Cardiac fibroblast (primary cell): ENCODE data around the gene TEX13C.
"Not testable (repeated sequence)": the region's sequence is repeated elsewhere in the genome, so short reads cannot be mapped to it uniquely, and the experiment has no call there.

Source experiments
- DNase-seq, 2 donors: peaks; one replicate each; pipeline versions ENCODE4 v3.0.0 to v3.0.0-alpha.2; 2010; ENCODE audit warnings: low read depth in 2 of 2
- H3K4me3 ChIP-seq, 2 donors: replicated peaks in 1 of 2; 1 replicate in 1 of 2; 2 replicates in 1 of 2; pipeline ENCODE4 v1.5.1; 2011; ENCODE audit warnings: low read depth in 2 of 2, low read length in 2 of 2, mild to moderate bottlenecking in 2 of 2, moderate library complexity in 1 of 2
- TF ChIP-seq, protein P1 (sequence below): IDR thresholded peaks from one replicate; pipeline ENCODE4 v1.5.1; 2011; ENCODE audit warnings: low read depth, mild to moderate bottlenecking, low read length, inconsistent platforms

TEX13C gene

GRCh38 chrX:125293850-125294780, 25.6 kb upstream of the TEX13C start:
- DNase-seq: no peak
- TF ChIP-seq, protein P1, sequence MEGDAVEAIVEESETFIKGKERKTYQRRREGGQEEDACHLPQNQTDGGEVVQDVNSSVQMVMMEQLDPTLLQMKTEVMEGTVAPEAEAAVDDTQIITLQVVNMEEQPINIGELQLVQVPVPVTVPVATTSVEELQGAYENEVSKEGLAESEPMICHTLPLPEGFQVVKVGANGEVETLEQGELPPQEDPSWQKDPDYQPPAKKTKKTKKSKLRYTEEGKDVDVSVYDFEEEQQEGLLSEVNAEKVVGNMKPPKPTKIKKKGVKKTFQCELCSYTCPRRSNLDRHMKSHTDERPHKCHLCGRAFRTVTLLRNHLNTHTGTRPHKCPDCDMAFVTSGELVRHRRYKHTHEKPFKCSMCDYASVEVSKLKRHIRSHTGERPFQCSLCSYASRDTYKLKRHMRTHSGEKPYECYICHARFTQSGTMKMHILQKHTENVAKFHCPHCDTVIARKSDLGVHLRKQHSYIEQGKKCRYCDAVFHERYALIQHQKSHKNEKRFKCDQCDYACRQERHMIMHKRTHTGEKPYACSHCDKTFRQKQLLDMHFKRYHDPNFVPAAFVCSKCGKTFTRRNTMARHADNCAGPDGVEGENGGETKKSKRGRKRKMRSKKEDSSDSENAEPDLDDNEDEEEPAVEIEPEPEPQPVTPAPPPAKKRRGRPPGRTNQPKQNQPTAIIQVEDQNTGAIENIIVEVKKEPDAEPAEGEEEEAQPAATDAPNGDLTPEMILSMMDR: no peak
- no peak overlapping the region for H3K4me3 ChIP-seq

DNA sequence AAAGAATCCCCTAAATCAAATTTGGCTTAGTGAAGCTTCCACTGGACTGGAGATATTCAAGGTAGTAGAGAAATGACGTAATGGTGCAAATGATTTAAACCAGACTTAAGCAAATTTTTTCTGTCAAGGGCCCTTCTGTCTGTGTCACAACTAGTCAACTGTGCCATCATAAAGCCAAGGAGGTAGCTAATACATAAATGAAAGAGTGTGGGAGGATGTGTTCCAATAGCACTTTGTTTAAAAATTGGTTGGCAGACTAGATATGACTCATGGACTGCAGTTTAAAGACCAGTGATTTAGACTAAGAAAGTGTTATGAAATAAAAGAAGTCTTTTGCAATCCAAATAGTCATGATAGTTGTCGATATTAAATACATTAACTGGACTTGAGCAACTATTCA, 24.3 kb upstream of the TEX13C start:
- TF ChIP-seq, protein P1: no peak
- DNase-seq: peak in 1 of 2 donors; percentile 0
- H3K4me3 ChIP-seq: no peak overlapping the region

GRCh38 chrX:125298871-125299270, 20.8 kb upstream of the TEX13C start:
- TF ChIP-seq, protein P1: no peak

GRCh38 chrX:125306335-125306866, 13.3 kb upstream of the TEX13C start:
- H3K4me3 ChIP-seq: no peak overlapping the region
- no peak for DNase-seq
- TF ChIP-seq, protein P1: no peak

More at GRCh38 chrX:125298871-125299270, 20.8 kb upstream of the TEX13C start:
- DNase-seq: no peak
- H3K4me3 ChIP-seq: no peak overlapping the region

- DNase-seq: no peak
- no peak overlapping the region for H3K4me3 ChIP-seq
- TF ChIP-seq, protein P1: no peak
These were observed 11.0 kb upstream of the TEX13C start for GRCh38 chrX:125308653-125309052.

GRCh38 chrX:125319166-125319565, 505 bp upstream of the TEX13C start:
- not testable (repeated sequence) for DNase-seq, H3K4me3 ChIP-seq

- DNase-seq: no peak
- no peak overlapping the region for H3K4me3 ChIP-seq
- TF ChIP-seq, protein P1: no peak
These were observed 2.8 kb downstream of the TEX13C start for GRCh38 chrX:125322431-125322830.
